Thyroid gland (tissue), 4 donors: ENCODE results near the gene DNM3.

Experiments
- POLR2A ChIP-seq, 2 donors: fragments of 450-650 bp; IDR thresholded peaks; one replicate each; pipeline ENCODE4 v1.6.1; 2017; ENCODE audit warnings: antibody characterized with exemption in 2 of 2, mild to moderate bottlenecking in 2 of 2, moderate library complexity in 1 of 2
- TF ChIP-seq, protein P1 (sequence below), 6 experiments: fragments of 200-600 bp in 3 of 6; fragments of 450-650 bp in 3 of 6; sonication (generic) in 3 of 6; IDR thresholded peaks; one replicate each; pipeline ENCODE4 v1.5.1; 2016 to 2019; ENCODE audit warnings: antibody characterized with exemption in 6 of 6, mild to moderate bottlenecking in 2 of 6, inconsistent platforms in 1 of 6, moderate library complexity in 1 of 6

DNA sequence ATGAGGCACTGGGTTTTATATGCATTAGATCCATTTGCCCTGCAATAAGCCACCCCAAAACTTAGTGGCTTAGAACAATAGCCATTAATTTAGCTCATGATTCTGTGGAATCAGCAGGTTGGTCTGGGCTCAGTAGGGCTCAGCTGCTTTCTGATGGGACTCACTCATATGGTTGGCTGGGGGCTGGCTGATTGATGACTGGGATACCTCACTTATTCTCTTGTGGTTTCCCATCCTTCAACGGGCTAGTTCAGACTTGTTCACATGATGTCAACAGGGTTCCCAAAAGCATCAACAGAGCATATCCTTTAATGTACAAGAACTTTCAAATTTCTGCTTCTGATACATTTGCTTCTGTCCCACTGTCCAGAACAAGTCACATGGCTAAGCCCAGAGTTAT lies 43.2 kb downstream of the DNM3 start:
- no peak for TF ChIP-seq POLR2A (IDR thresholded peaks at IDR 0.05)
- TF ChIP-seq, protein P1, sequence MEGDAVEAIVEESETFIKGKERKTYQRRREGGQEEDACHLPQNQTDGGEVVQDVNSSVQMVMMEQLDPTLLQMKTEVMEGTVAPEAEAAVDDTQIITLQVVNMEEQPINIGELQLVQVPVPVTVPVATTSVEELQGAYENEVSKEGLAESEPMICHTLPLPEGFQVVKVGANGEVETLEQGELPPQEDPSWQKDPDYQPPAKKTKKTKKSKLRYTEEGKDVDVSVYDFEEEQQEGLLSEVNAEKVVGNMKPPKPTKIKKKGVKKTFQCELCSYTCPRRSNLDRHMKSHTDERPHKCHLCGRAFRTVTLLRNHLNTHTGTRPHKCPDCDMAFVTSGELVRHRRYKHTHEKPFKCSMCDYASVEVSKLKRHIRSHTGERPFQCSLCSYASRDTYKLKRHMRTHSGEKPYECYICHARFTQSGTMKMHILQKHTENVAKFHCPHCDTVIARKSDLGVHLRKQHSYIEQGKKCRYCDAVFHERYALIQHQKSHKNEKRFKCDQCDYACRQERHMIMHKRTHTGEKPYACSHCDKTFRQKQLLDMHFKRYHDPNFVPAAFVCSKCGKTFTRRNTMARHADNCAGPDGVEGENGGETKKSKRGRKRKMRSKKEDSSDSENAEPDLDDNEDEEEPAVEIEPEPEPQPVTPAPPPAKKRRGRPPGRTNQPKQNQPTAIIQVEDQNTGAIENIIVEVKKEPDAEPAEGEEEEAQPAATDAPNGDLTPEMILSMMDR (IDR thresholded peaks at IDR 0.05) = no peak
